22Rv1 (cell line): Measurements from ENCODE around the gene SERPINA12.

Source experiments
- ZFX ChIP-seq: fragments of 450-650 bp; IDR thresholded peaks from 2 replicates; pipeline ENCODE4 v1.6.1; 2017; ENCODE audit warnings: antibody characterized with exemption, borderline replicate concordance
- TF ChIP-seq, protein P1 (sequence below): fragments of 450-650 bp; IDR thresholded peaks from 2 replicates; pipeline ENCODE4 v1.5.1; 2017; ENCODE audit warnings: mild to moderate bottlenecking

- TF ChIP-seq, protein P1, sequence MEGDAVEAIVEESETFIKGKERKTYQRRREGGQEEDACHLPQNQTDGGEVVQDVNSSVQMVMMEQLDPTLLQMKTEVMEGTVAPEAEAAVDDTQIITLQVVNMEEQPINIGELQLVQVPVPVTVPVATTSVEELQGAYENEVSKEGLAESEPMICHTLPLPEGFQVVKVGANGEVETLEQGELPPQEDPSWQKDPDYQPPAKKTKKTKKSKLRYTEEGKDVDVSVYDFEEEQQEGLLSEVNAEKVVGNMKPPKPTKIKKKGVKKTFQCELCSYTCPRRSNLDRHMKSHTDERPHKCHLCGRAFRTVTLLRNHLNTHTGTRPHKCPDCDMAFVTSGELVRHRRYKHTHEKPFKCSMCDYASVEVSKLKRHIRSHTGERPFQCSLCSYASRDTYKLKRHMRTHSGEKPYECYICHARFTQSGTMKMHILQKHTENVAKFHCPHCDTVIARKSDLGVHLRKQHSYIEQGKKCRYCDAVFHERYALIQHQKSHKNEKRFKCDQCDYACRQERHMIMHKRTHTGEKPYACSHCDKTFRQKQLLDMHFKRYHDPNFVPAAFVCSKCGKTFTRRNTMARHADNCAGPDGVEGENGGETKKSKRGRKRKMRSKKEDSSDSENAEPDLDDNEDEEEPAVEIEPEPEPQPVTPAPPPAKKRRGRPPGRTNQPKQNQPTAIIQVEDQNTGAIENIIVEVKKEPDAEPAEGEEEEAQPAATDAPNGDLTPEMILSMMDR: no peak
- no peak for TF ChIP-seq ZFX
These were observed 47.6 kb downstream of the SERPINA12 start for GRCh38 chr14:94461526-94462218.
